Right atrium auricular region (tissue), 2 donors: ENCODE data around the gene LYL1. TPM values are rescaled to one million over a fixed set of nuclear protein-coding genes. Genes with fewer than 3 reads are reported as not detected.

Experiments
- DNase-seq: peaks from one replicate; pipeline ENCODE4 v3.0.0-alpha.2; 2019; ENCODE audit warnings: low spot score
- H3K27ac ChIP-seq, 2 donors: fragments of 200-600 bp; sonication (generic); 1 replicate in 1 of 2; 2 replicates in 1 of 2; pipeline ENCODE4 v1.5.1; 2016 to 2019
- H3K27me3 ChIP-seq, 2 donors: fragments of 200-600 bp; sonication (generic); one replicate each; pipeline versions ENCODE4 v1.5.1 to v1.6.0; 2017 to 2019
- H3K36me3 ChIP-seq: fragments of 200-600 bp; sonication (generic); one replicate; pipeline ENCODE4 v1.5.1; 2016
- H3K4me1 ChIP-seq, 2 donors: fragments of 200-600 bp; sonication (generic); one replicate each; pipeline versions ENCODE4 v1.5.1 to v1.6.0; 2017 to 2019
- H3K4me3 ChIP-seq, 2 donors: fragments of 200-600 bp; sonication (generic); 1 replicate in 1 of 2; 2 replicates in 1 of 2; pipeline ENCODE4 v1.5.1; 2017 to 2019; ENCODE audit warnings: mild to moderate bottlenecking in 1 of 2, moderate library complexity in 1 of 2
- H3K9me3 ChIP-seq, 2 donors: fragments of 200-600 bp; sonication (generic); one replicate each; pipeline ENCODE4 v1.5.1; 2019
- CTCF ChIP-seq, 2 donors: fragments of 200-600 bp; sonication (generic); IDR thresholded peaks; one replicate each; pipeline ENCODE4 v1.5.1; 2019; ENCODE audit warnings: antibody characterized with exemption in 2 of 2
- total RNA-seq, 2 donors: library from RNA; depleted of rRNA; stranded (reverse); fragments of >200 nt; gene quantifications; one replicate each; pipeline ENCODE4 v1.1.0, GENCODE V29; 2016

LYL1 gene
- total RNA-seq, 2 donors from 2014 or later, result 10.2 to 15.3 TPM

GRCh38 chr19:13137290-13137794 lies 34.7 kb upstream of the LYL1 start:
- TF ChIP-seq CTCF (IDR thresholded peaks at IDR 0.05), result no peak
- peaks cover 41% of the 10 kb centered on the region for H3K36me3 ChIP-seq
- H3K27ac ChIP-seq, result no peak overlapping the region
- no peak for DNase-seq
- H3K4me3 ChIP-seq, result no peak overlapping the region
- no peaks in the 10 kb centered on the region for H3K27me3 ChIP-seq
- no peaks in the 10 kb centered on the region for H3K9me3 ChIP-seq
- peaks cover 0 to 19% of the 10 kb centered on the region in 2 donors for H3K4me1 ChIP-seq

- H3K4me1 ChIP-seq, result peaks cover 0 to 19% of the 10 kb centered on the region in 2 donors
- H3K4me3 ChIP-seq, result no peak overlapping the region
- no peaks in the 10 kb centered on the region for H3K27me3 ChIP-seq
- peak overlapping the region; percentile 53 to 54 for H3K27ac ChIP-seq
- H3K36me3 ChIP-seq, result peaks cover 41% of the 10 kb centered on the region
- no peak for DNase-seq
- TF ChIP-seq CTCF (IDR thresholded peaks at IDR 0.05), result no peak
- H3K9me3 ChIP-seq, result no peaks in the 10 kb centered on the region
Measured at GRCh38 chr19:13135068-13136062, 32.7 kb upstream of the LYL1 start.

- H3K9me3 ChIP-seq, result no peaks in the 10 kb centered on the region
- no peak overlapping the region for H3K4me3 ChIP-seq
- H3K4me1 ChIP-seq, result peaks cover 0 to 19% of the 10 kb centered on the region in 2 donors
- peak overlapping the region; percentile 53 to 54 for H3K27ac ChIP-seq
- no peak for TF ChIP-seq CTCF (IDR thresholded peaks at IDR 0.05)
- H3K27me3 ChIP-seq, result no peaks in the 10 kb centered on the region
- H3K36me3 ChIP-seq, result peaks cover 41% of the 10 kb centered on the region
- no peak for DNase-seq
Measured at GRCh38 chr19:13134626-13135025, 32.0 kb upstream of the LYL1 start.

- H3K4me3 ChIP-seq, result no peak overlapping the region
Measured at GRCh38 chr19:13133241-13133870, 30.7 kb upstream of the LYL1 start.

More at GRCh38 chr19:13133241-13133870, 30.7 kb upstream of the LYL1 start:
- H3K9me3 ChIP-seq, result no peaks in the 10 kb centered on the region
- no peaks in the 10 kb centered on the region for H3K27me3 ChIP-seq
- DNase-seq, result no peak
- H3K36me3 ChIP-seq, result peaks cover 33% of the 10 kb centered on the region
- H3K4me1 ChIP-seq, result peaks cover 0 to 19% of the 10 kb centered on the region in 2 donors
- TF ChIP-seq CTCF (IDR thresholded peaks at IDR 0.05), result no peak
- peak overlapping the region in 1 of 2 donors; percentile 5 for H3K27ac ChIP-seq
